ENCODE data around the gene UGT1A8. TPM values are rescaled to one million over a fixed set of nuclear protein-coding genes. Genes with fewer than 3 reads are reported as not detected.
"Not testable (repeated sequence)": the region's sequence is repeated elsewhere in the genome, so short reads cannot be mapped to it uniquely, and the experiment has no call there.

Gene UGT1A8
- polyA plus RNA-seq, 4 donors: 0.07 to 13.6 (median 4.9) TPM

GRCh38 chr2:233718552-233718951, 101.1 kb downstream of the UGT1A8 start, which contains the start of gene UGT1A4:
UGT1A4 (plus strand) TSS chr2:233718736; CDS start chr2:233718821, 85 bp downstream.
- no peak for FAIRE-seq
- peaks cover 0 to 6% (median 3%) of the 10 kb centered on the region in 3 donors for H3K4me1 ChIP-seq (ENCODE audit: control insufficient read depth in 3 of 3, insufficient read depth in 2 of 3, low read depth in 1 of 3, low read length in 2 of 3)
- no peaks in the 10 kb centered on the region for H3K36me3 ChIP-seq (ENCODE audit: control insufficient read depth in 3 of 3, insufficient read depth in 2 of 3, low read depth in 1 of 3, low read length in 3 of 3)
- WGBS, 3 donors: 49 to 78% (median 61%) methylated on average over 7 of the region's 7 CpGs
- no peaks in the 10 kb centered on the region for H3K27me3 ChIP-seq (ENCODE audit: control insufficient read depth in 3 of 3, insufficient read depth in 3 of 3, low read length in 3 of 3)
- H3K9me3 ChIP-seq (ENCODE audit: control insufficient read depth in 2 of 2, insufficient read depth in 1 of 2, low read depth in 1 of 2, low read length in 1 of 2): no peaks in the 10 kb centered on the region
- peak; percentile 46 to 55 for DNase-seq
- H3K4me3 ChIP-seq (ENCODE audit: low read depth in 1 of 3, low read length in 3 of 3): peak within 1 kb of the TSS in 1 of 3 donors; percentile 33
- no peak within 1 kb of the TSS for H3K27ac ChIP-seq (ENCODE audit: low read depth in 1 of 3, low read length in 2 of 3)

- FAIRE-seq (no peak), DNase-seq (peak; percentile 35 to 67)
- Histone ChIP-seq H3K27ac (ENCODE audit: low read depth in 1 of 3, low read length in 2 of 3) (peak within 1 kb of the TSS in 1 of 3 donors; percentile 4), H3K36me3 (ENCODE audit: control insufficient read depth in 3 of 3, insufficient read depth in 2 of 3, low read depth in 1 of 3, low read length in 3 of 3) (peaks cover 0 to 5% (median 0%) of the 10 kb centered on the region in 3 donors), H3K27me3 (ENCODE audit: control insufficient read depth in 3 of 3, insufficient read depth in 3 of 3, low read length in 3 of 3) (no peaks in the 10 kb centered on the region), H3K4me1 (ENCODE audit: control insufficient read depth in 3 of 3, insufficient read depth in 2 of 3, low read depth in 1 of 3, low read length in 2 of 3) (peaks cover 0 to 8% (median 4%) of the 10 kb centered on the region in 3 donors), H3K9me3 (ENCODE audit: control insufficient read depth in 2 of 2, insufficient read depth in 1 of 2, low read depth in 1 of 2, low read length in 1 of 2) (no peaks in the 10 kb centered on the region), H3K4me3 (ENCODE audit: low read depth in 1 of 3, low read length in 3 of 3) (no peak within 1 kb of the TSS)
- 40 to 72% (median 51%) methylated on average over 8 of the region's 8 CpGs for WGBS, 3 donors
These were observed 111.4 kb downstream of the UGT1A8 start, which contains the start of gene UGT1A3 for GRCh38 chr2:233728723-233729301. UGT1A3 (plus strand) TSS chr2:233729042; CDS start chr2:233729127, 85 bp downstream.

GRCh38 chr2:233736868-233737653, 119.6 kb downstream of the UGT1A8 start:
- not testable (repeated sequence) for H3K4me3 ChIP-seq (ENCODE audit: low read depth in 1 of 3, low read length in 3 of 3); H3K9me3 ChIP-seq (ENCODE audit: control insufficient read depth in 2 of 2, insufficient read depth in 1 of 2, low read depth in 1 of 2, low read length in 1 of 2); H3K27ac ChIP-seq (ENCODE audit: low read depth in 1 of 3, low read length in 2 of 3); H3K36me3 ChIP-seq (ENCODE audit: control insufficient read depth in 3 of 3, insufficient read depth in 2 of 3, low read depth in 1 of 3, low read length in 3 of 3); H3K27me3 ChIP-seq (ENCODE audit: control insufficient read depth in 3 of 3, insufficient read depth in 3 of 3, low read length in 3 of 3); FAIRE-seq
- 60 to 73% (median 72%) methylated on average over 14 of the region's 14 CpGs for WGBS, 3 donors
- peak in 1 of 2 donors; percentile 73 for DNase-seq
- H3K4me1 ChIP-seq (ENCODE audit: control insufficient read depth in 3 of 3, insufficient read depth in 2 of 3, low read depth in 1 of 3, low read length in 2 of 3): peaks cover 0 to 14% (median 6%) of the 10 kb centered on the region in 3 donors

- DNase-seq (no peak), FAIRE-seq (no peak)
- WGBS, 3 donors: 73 to 79% (median 75%) methylated on average over 2 of the region's 2 CpGs
- H3K27me3 ChIP-seq (ENCODE audit: control insufficient read depth in 3 of 3, insufficient read depth in 3 of 3, low read length in 3 of 3): no peaks in the 10 kb centered on the region
- no peak overlapping the region for H3K4me3 ChIP-seq (ENCODE audit: low read depth in 1 of 3, low read length in 3 of 3)
- H3K4me1 ChIP-seq (ENCODE audit: control insufficient read depth in 3 of 3, insufficient read depth in 2 of 3, low read depth in 1 of 3, low read length in 2 of 3): peaks cover 0 to 22% (median 6%) of the 10 kb centered on the region in 3 donors
- peaks cover 0 to 9% of the 10 kb centered on the region in 2 donors for H3K9me3 ChIP-seq (ENCODE audit: control insufficient read depth in 2 of 2, insufficient read depth in 1 of 2, low read depth in 1 of 2, low read length in 1 of 2)
- H3K36me3 ChIP-seq (ENCODE audit: control insufficient read depth in 3 of 3, insufficient read depth in 2 of 3, low read depth in 1 of 3, low read length in 3 of 3): peaks cover 0 to 3% (median 0%) of the 10 kb centered on the region in 3 donors
- H3K27ac ChIP-seq (ENCODE audit: low read depth in 1 of 3, low read length in 2 of 3): no peak overlapping the region
These were observed 123.4 kb downstream of the UGT1A8 start for GRCh38 chr2:233740870-233741269.

GRCh38 chr2:233743464-233744259, 126.2 kb downstream of the UGT1A8 start:
- Histone ChIP-seq H3K27me3 (ENCODE audit: control insufficient read depth in 3 of 3, insufficient read depth in 3 of 3, low read length in 3 of 3) (no peaks in the 10 kb centered on the region), H3K36me3 (ENCODE audit: control insufficient read depth in 3 of 3, insufficient read depth in 2 of 3, low read depth in 1 of 3, low read length in 3 of 3) (peaks cover 0 to 3% (median 0%) of the 10 kb centered on the region in 3 donors), H3K27ac (ENCODE audit: low read depth in 1 of 3, low read length in 2 of 3) (no peak overlapping the region), H3K4me1 (ENCODE audit: control insufficient read depth in 3 of 3, insufficient read depth in 2 of 3, low read depth in 1 of 3, low read length in 2 of 3) (peaks cover 0 to 18% (median 1%) of the 10 kb centered on the region in 3 donors), H3K9me3 (ENCODE audit: control insufficient read depth in 2 of 2, insufficient read depth in 1 of 2, low read depth in 1 of 2, low read length in 1 of 2) (peaks cover 0 to 10% of the 10 kb centered on the region in 2 donors), H3K4me3 (ENCODE audit: low read depth in 1 of 3, low read length in 3 of 3) (no peak overlapping the region)
- WGBS, 3 donors: 94 to 98% (median 95%) methylated on average over 39 to 46 of the region's 46 CpGs
- no peak for DNase-seq
- no peak for FAIRE-seq

DNA sequence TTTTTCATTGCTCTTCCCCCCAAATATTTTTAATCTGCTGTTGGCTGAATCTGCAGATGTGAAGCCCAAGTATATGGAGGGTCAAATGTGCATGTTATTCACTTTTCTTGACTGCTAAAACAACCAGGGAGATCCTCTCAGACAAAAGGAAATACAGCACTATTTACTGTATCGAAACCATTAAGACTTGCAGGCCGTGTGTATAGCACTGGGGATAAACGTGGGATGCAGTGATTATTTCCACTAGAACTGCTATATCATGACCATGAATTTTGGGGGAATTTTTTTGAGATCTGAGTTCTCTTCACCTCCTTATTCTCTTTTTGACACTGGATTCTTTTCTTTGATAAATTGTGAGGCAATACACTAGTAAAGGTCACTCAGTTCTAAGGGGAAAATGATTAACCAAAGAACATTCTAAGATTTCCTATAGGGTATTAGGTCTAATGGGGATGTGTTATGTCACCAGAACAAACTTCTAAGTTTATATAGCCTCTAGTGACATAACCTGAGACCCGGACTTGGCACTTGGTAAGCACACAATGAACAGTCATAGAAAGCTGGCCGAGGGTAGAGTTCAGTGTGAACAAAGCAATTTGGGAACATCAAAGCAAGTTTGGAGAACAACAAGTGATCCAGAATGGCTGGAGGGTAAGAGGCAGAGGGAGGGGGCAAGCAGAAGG, 127.8 kb downstream of the UGT1A8 start:
- H3K27ac ChIP-seq (ENCODE audit: low read depth in 1 of 3, low read length in 2 of 3): peak overlapping the region in 2 of 3 donors; percentile 11 to 32
- peaks cover 0 to 15% (median 0%) of the 10 kb centered on the region in 3 donors for H3K4me1 ChIP-seq (ENCODE audit: control insufficient read depth in 3 of 3, insufficient read depth in 2 of 3, low read depth in 1 of 3, low read length in 2 of 3)
- no peak for FAIRE-seq

GRCh38 chr2:233745838-233746237, 128.4 kb downstream of the UGT1A8 start:
- H3K27me3 ChIP-seq (ENCODE audit: control insufficient read depth in 3 of 3, insufficient read depth in 3 of 3, low read length in 3 of 3); FAIRE-seq; H3K4me3 ChIP-seq (ENCODE audit: low read depth in 1 of 3, low read length in 3 of 3); DNase-seq; H3K36me3 ChIP-seq (ENCODE audit: control insufficient read depth in 3 of 3, insufficient read depth in 2 of 3, low read depth in 1 of 3, low read length in 3 of 3): not testable (repeated sequence)
- peaks cover 1 to 20% of the 10 kb centered on the region in 2 donors for H3K9me3 ChIP-seq (ENCODE audit: control insufficient read depth in 2 of 2, insufficient read depth in 1 of 2, low read depth in 1 of 2, low read length in 1 of 2)
- 58 to 66% (median 62%) methylated on average over 2 of the region's 2 CpGs for WGBS, 3 donors
- H3K27ac ChIP-seq (ENCODE audit: low read depth in 1 of 3, low read length in 2 of 3): peak overlapping the region in 2 of 3 donors; percentile 11 to 32
- H3K4me1 ChIP-seq (ENCODE audit: control insufficient read depth in 3 of 3, insufficient read depth in 2 of 3, low read depth in 1 of 3, low read length in 2 of 3): peaks cover 0 to 15% (median 0%) of the 10 kb centered on the region in 3 donors

More for the DNA sequence above, 127.8 kb downstream of the UGT1A8 start:
- H3K9me3 ChIP-seq (ENCODE audit: control insufficient read depth in 2 of 2, insufficient read depth in 1 of 2, low read depth in 1 of 2, low read length in 1 of 2): peaks cover 1 to 14% of the 10 kb centered on the region in 2 donors
- 19 to 51% (median 31%) methylated on average over 5 of the region's 5 CpGs for WGBS, 3 donors
- H3K4me3 ChIP-seq (ENCODE audit: low read depth in 1 of 3, low read length in 3 of 3): no peak overlapping the region
- H3K36me3 ChIP-seq (ENCODE audit: control insufficient read depth in 3 of 3, insufficient read depth in 2 of 3, low read depth in 1 of 3, low read length in 3 of 3): peaks cover 0 to 3% (median 0%) of the 10 kb centered on the region in 3 donors
- DNase-seq: peak; percentile 76 to 81
- no peaks in the 10 kb centered on the region for H3K27me3 ChIP-seq (ENCODE audit: control insufficient read depth in 3 of 3, insufficient read depth in 3 of 3, low read length in 3 of 3)
